H1 (cell line): ENCODE data around the gene CREB1. TPM values are rescaled to one million over a fixed set of nuclear protein-coding genes. Genes with fewer than 3 reads are reported as not detected.

Source experiments
- CTCF ChIA-PET: fragments of 300-600 bp; sonication (Branson Sonifier 250); formaldehyde crosslinking; loops from one replicate; lab custom pipeline; 2021; ENCODE audit not compliant: partially characterized antibody; lab: Charles Lee
- POLR2A ChIA-PET: fragments of 300-600 bp; sonication (Branson Sonifier 250); formaldehyde crosslinking; loops from one replicate; lab custom pipeline; 2021; ENCODE audit warnings: inconsistent platforms; ENCODE audit not compliant: partially characterized antibody; lab: Charles Lee
- DNase-seq, 2 experiments: peaks; one replicate each; pipeline versions ENCODE4 v3.0.0 to v3.0.0-alpha.2; 2010 to 2022; ENCODE audit warnings: low spot score in 2 of 2, low read depth in 1 of 2, mixed read lengths in 1 of 2
- FAIRE-seq: peaks from 2 replicates; lab custom pipeline; 2011; peaks lifted over from hg19 to GRCh38; lab: Jason Lieb, UNC
- H2AFZ ChIP-seq: 2 replicates; pipeline ENCODE4 v1.8.1; 2012; ENCODE audit warnings: low read length, inconsistent platforms
- H2AK5ac ChIP-seq: 2 replicates; pipeline ENCODE4 v1.6.1; 2013; ENCODE audit warnings: low read depth, low read length
- H2BK120ac ChIP-seq: replicated peaks from 2 replicates; pipeline ENCODE3; 2013; ENCODE audit warnings: low read depth, low read length, inconsistent platforms
- H2BK12ac ChIP-seq: 2 replicates; pipeline ENCODE4 v1.6.1; 2013; ENCODE audit warnings: low read depth, low read length
- H2BK15ac ChIP-seq: 2 replicates; pipeline ENCODE4 v1.6.1; 2013; ENCODE audit warnings: low read length
- H2BK20ac ChIP-seq: 2 replicates; pipeline ENCODE4 v1.6.1; 2013; ENCODE audit warnings: low read length
- H2BK5ac ChIP-seq: 2 replicates; pipeline ENCODE4 v1.6.1; 2013; ENCODE audit warnings: low read depth, low read length
- H3K14ac ChIP-seq: 2 replicates; pipeline ENCODE4 v1.6.1; 2013; ENCODE audit warnings: inconsistent platforms; ENCODE audit not compliant: insufficient read length
- H3K18ac ChIP-seq: 2 replicates; pipeline ENCODE4 v1.6.1; 2013; ENCODE audit warnings: low read length; ENCODE audit errors: extremely low read depth
- H3K23ac ChIP-seq: 2 replicates; pipeline ENCODE4 v1.6.1; 2013; ENCODE audit warnings: inconsistent platforms; ENCODE audit not compliant: insufficient read length
- H3K23me2 ChIP-seq: 2 replicates; pipeline ENCODE4 v1.6.1; 2013; ENCODE audit warnings: low read depth, low read length
- H3K27ac ChIP-seq: 2 replicates; pipeline ENCODE4 v1.6.1; 2011; ENCODE audit warnings: low read depth, low read length, inconsistent platforms
- H3K27me3 ChIP-seq, 4 experiments: replicated peaks in 1 of 4; 1 replicate in 1 of 4; 2 replicates in 3 of 4; pipeline versions ENCODE4 v1.6.1 to v1.8.1; 2011 to 2013; ENCODE audit warnings: low read length in 3 of 4, mild to moderate bottlenecking in 3 of 4, inconsistent platforms in 2 of 4, mixed read lengths in 2 of 4, moderate library complexity in 1 of 4; ENCODE audit not compliant: control insufficient read depth in 3 of 4, insufficient read depth in 3 of 4; ENCODE audit errors: extremely low read depth in 1 of 4
- H3K36me3 ChIP-seq, 4 experiments: 2 replicates each; pipeline versions ENCODE4 v1.6.1 to v1.8.1; 2011 to 2013; ENCODE audit warnings: mild to moderate bottlenecking in 4 of 4, low read length in 3 of 4, moderate library complexity in 2 of 4, control low read depth in 1 of 4, inconsistent platforms in 1 of 4; ENCODE audit not compliant: insufficient read depth in 4 of 4, control insufficient read depth in 2 of 4
- H3K4ac ChIP-seq: replicated peaks from 2 replicates; pipeline ENCODE3; 2013; ENCODE audit warnings: low read length, low read depth, mixed read lengths, inconsistent platforms; ENCODE audit not compliant: insufficient read length
- H3K4me1 ChIP-seq, 4 experiments: replicated peaks in 1 of 4; 1 replicate in 1 of 4; 2 replicates in 3 of 4; pipeline versions ENCODE4 v1.6.1 to v1.8.1; 2011 to 2013; ENCODE audit warnings: low read length in 3 of 4, inconsistent platforms in 2 of 4, mixed read lengths in 1 of 4; ENCODE audit not compliant: insufficient read depth in 4 of 4, control insufficient read depth in 3 of 4
- H3K4me2 ChIP-seq, 2 experiments: 2 replicates each; pipeline versions ENCODE4 v1.6.1 to v1.8.1; 2011 to 2013; ENCODE audit warnings: low read depth in 2 of 2, low read length in 2 of 2, control low read depth in 1 of 2, inconsistent platforms in 1 of 2, mild to moderate bottlenecking in 1 of 2; ENCODE audit not compliant: insufficient read depth in 1 of 2
- H3K4me3 ChIP-seq, 4 experiments: fragments of 200-600, 300-600 bp in 1 of 4; sonication (generic), shearing (Covaris generic), sonication (Bioruptor Twin) in 1 of 4; 2 replicates each; pipeline versions ENCODE4 v1.5.1 to v1.8.1; 2011 to 2016; ENCODE audit warnings: low read length in 4 of 4, low read depth in 3 of 4, control low read depth in 2 of 4, inconsistent platforms in 2 of 4, mild to moderate bottlenecking in 2 of 4, mixed read lengths in 1 of 4, moderate library complexity in 1 of 4; ENCODE audit not compliant: insufficient read depth in 2 of 4; ENCODE audit errors: extremely low read depth in 1 of 4
- H3K56ac ChIP-seq: replicated peaks from 2 replicates; pipeline ENCODE3; 2013; ENCODE audit warnings: low read depth, mild to moderate bottlenecking, mixed read lengths, low read length, inconsistent platforms; ENCODE audit not compliant: insufficient read length
- H3K79me1 ChIP-seq: 2 replicates; pipeline ENCODE4 v1.6.1; 2013; ENCODE audit warnings: low read depth, low read length, control low read depth
- H3K79me2 ChIP-seq, 2 experiments: 2 replicates each; pipeline versions ENCODE4 v1.6.1 to v1.8.1; 2012 to 2013; ENCODE audit warnings: low read length in 2 of 2, mild to moderate bottlenecking in 2 of 2, inconsistent platforms in 1 of 2; ENCODE audit not compliant: insufficient read depth in 2 of 2, control insufficient read depth in 1 of 2
- H3K9ac ChIP-seq, 4 experiments: replicated peaks in 1 of 4; 1 replicate in 1 of 4; 2 replicates in 3 of 4; pipeline versions ENCODE4 v1.6.1 to v1.8.1; 2011 to 2013; ENCODE audit warnings: low read depth in 3 of 4, low read length in 3 of 4, control low read depth in 2 of 4, mild to moderate bottlenecking in 2 of 4, moderate library complexity in 2 of 4, inconsistent platforms in 1 of 4; ENCODE audit errors: extremely low read depth in 1 of 4
- H3K9me3 ChIP-seq, 2 experiments: 2 replicates each; pipeline versions ENCODE4 v1.6.1 to v1.8.1; 2012 to 2013; ENCODE audit warnings: mild to moderate bottlenecking in 2 of 2, moderate library complexity in 2 of 2, control low read depth in 1 of 2, inconsistent platforms in 1 of 2, low read depth in 1 of 2, low read length in 1 of 2, mixed read lengths in 1 of 2; ENCODE audit not compliant: insufficient read depth in 2 of 2
- H4K20me1 ChIP-seq, 2 experiments: replicated peaks in 1 of 2; 2 replicates each; pipeline versions ENCODE3 to v1.8.1; 2011 to 2013; ENCODE audit warnings: inconsistent platforms in 2 of 2, low read length in 2 of 2, mild to moderate bottlenecking in 1 of 2; ENCODE audit not compliant: insufficient read depth in 2 of 2, control insufficient read depth in 1 of 2
- H4K5ac ChIP-seq: 2 replicates; pipeline ENCODE4 v1.6.1; 2013; ENCODE audit warnings: low read length, low read depth, mixed read lengths, inconsistent platforms; ENCODE audit not compliant: insufficient read length
- H4K8ac ChIP-seq: 2 replicates; pipeline ENCODE4 v1.8.0; 2013; ENCODE audit warnings: mild to moderate bottlenecking, moderate library complexity, low read length, inconsistent platforms; ENCODE audit not compliant: insufficient read depth; ENCODE audit errors: extremely low read depth
- H4K91ac ChIP-seq: replicated peaks from 2 replicates; pipeline ENCODE3; 2013; ENCODE audit warnings: low read length, mixed read lengths, inconsistent platforms; ENCODE audit not compliant: insufficient read length
- CEBPB ChIP-seq: IDR thresholded peaks from 2 replicates; pipeline ENCODE4 v1.6.1; 2012; ENCODE audit warnings: low read depth, low read length
- CREB1 ChIP-seq: IDR thresholded peaks from 2 replicates; pipeline ENCODE4 v1.6.1; 2012; ENCODE audit warnings: inconsistent platforms
- EGR1 ChIP-seq: IDR thresholded peaks from 2 replicates; pipeline ENCODE4 v1.6.1; 2011; ENCODE audit warnings: low read depth, low read length, borderline replicate concordance
- FOSL1 ChIP-seq: IDR thresholded peaks from 2 replicates; pipeline ENCODE4 v1.6.1; 2011; ENCODE audit warnings: mild to moderate bottlenecking, low read depth, low read length, moderate library complexity; ENCODE audit not compliant: insufficient read depth
- JUN ChIP-seq: IDR thresholded peaks from 2 replicates; pipeline ENCODE4 v1.6.1; 2011; ENCODE audit warnings: low read depth, mild to moderate bottlenecking, improper control_type of control experiment, low read length
- POLR2A ChIP-seq, 2 experiments: IDR thresholded peaks; 1 replicate in 1 of 2; 2 replicates in 1 of 2; pipeline ENCODE4 v1.6.1; 2011; ENCODE audit warnings: low read depth in 2 of 2, low read length in 2 of 2, mild to moderate bottlenecking in 2 of 2; ENCODE audit errors: control extremely low read depth in 1 of 2
- POU5F1 ChIP-seq: IDR thresholded peaks from 2 replicates; pipeline ENCODE4 v1.6.1; 2011; ENCODE audit warnings: low read depth, mild to moderate bottlenecking, low read length, moderate library complexity
- SP1 ChIP-seq: IDR thresholded peaks from 2 replicates; pipeline ENCODE4 v1.6.1; 2011; ENCODE audit warnings: low read depth, low read length
- TBP ChIP-seq: IDR thresholded peaks from 2 replicates; pipeline ENCODE4 v1.6.1; 2011; ENCODE audit warnings: low read depth, low read length, improper control_type of control experiment
- whole genome bisulfite sequencing, 2 experiments: shearing (Covaris generic) in 1 of 2; methylation state at CpG; one replicate each; pipeline versions ENCODE4 v1.1.6 to v1.1.7; 2013 to 2015; ENCODE audit warnings: low lambda C conversion rate in 2 of 2, mixed read lengths in 2 of 2, inconsistent platforms in 1 of 2, low coverage in 1 of 2, missing lambda C conversion rate in 1 of 2; ENCODE audit not compliant: insufficient replicate concordance in 2 of 2, insufficient coverage in 1 of 2, insufficient read length in 1 of 2; ENCODE audit errors: extremely low coverage in 1 of 2, missing lambda C conversion rate in 1 of 2; 5-methylcytosine and 5-hydroxymethylcytosine counted together
- polyA plus RNA-seq, 7 experiments: library from polyadenylated mRNA; depleted of rRNA in 3 of 7; stranded (reverse) in 5 of 7; unstranded in 2 of 7; fragments of >200 nt in 5 of 7; fragments of 200-250 nt in 2 of 7; gene quantifications; 1 replicate in 5 of 7; 2 replicates in 1 of 7; 4 replicates in 1 of 7; pipeline versions ENCODE4 v1.2.1 to v1.2.3, GENCODE V29; 2011 to 2013; ENCODE audit warnings: missing spikeins in 2 of 7, mixed read lengths in 2 of 7
- total RNA-seq: library from RNA; stranded (reverse); fragmentation: NEBNext Ultra II Directional; extraction: Animal tissue kit (Norgen Biotek cat#: 25700); gene quantifications from 2 replicates; pipeline ENCODE4 v1.2.1, GENCODE V29; 2021

CREB1 gene
- total and polyA plus RNA-seq, 2 of the 8 experiments (the other 6 are each of a cell fraction or from before 2014, with no cell fraction given), result 46.3 to 99.0 TPM

DNA sequence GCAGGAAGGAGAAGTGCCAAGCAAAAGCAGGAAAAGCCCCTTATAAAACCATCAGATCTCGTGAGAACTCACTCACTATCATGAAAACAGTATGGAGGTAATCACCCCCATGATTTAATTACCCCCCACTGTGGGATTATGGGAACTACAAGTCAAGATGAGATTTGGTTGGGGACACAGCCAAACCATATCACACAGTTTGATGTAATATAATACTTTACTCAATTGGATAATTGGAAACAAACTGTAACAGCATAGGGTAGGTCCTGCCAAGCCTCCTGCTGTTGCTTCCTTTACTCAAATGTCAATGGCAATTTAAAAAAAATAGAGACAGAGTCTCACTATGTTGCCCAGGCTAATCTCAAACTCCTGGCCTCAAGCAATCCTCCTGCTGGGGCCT is 110.9 kb downstream of the CREB1 start:
- no peak overlapping the region for H3K4me3 ChIP-seq
- POLR2A ChIA-PET, result no interaction called here
- no peak for FAIRE-seq
- TF ChIP-seq CREB1, result no peak
- TF ChIP-seq SP1, result no peak
- TF ChIP-seq JUN, result no peak
- no peak for TF ChIP-seq TBP
- TF ChIP-seq EGR1, result no peak
- no peak for TF ChIP-seq FOSL1
- no peak for TF ChIP-seq POU5F1
- TF ChIP-seq CEBPB, result no peak
- no peak for TF ChIP-seq POLR2A (IDR thresholded peaks at IDR 0.05; ENCODE audit: control extremely low read depth in 1 of 2, low read depth in 2 of 2, low read length in 2 of 2)

More for the DNA sequence above, 110.9 kb downstream of the CREB1 start:
- CTCF ChIA-PET, result interaction anchor here (0.9 kb wide), 1 partner anchor 333 kb away, joined by 3 read pairs; no protein-coding TSS in a partner anchor
- Histone ChIP-seq H3K9me3 (0 out of 4 replicates have a peak, but pooled peaks cover 0 to 2% of the 10 kb centered on the region in 2 experiments), H3K4me2 (no peak overlapping the region), H4K8ac (no peak overlapping the region), H3K79me1 (no peaks in the 10 kb centered on the region), H2AK5ac (no peak overlapping the region), H2BK20ac (no peak overlapping the region), H3K79me2 (no peaks in the 10 kb centered on the region), H2BK12ac (no peak overlapping the region), H3K36me3 (no peaks in the 10 kb centered on the region), H3K27ac (no peak overlapping the region), H3K9ac (no peak overlapping the region), H3K23me2 (no peaks in the 10 kb centered on the region), H3K14ac (no peak overlapping the region), H2BK120ac (no peak overlapping the region), H2AFZ (no peak overlapping the region), H3K18ac (no peak overlapping the region), H4K91ac (no peak overlapping the region), H3K4me1 (no peaks in the 10 kb centered on the region), H4K5ac (no peak overlapping the region), H3K23ac (no peak overlapping the region), H4K20me1 (no peaks in the 10 kb centered on the region), H2BK15ac (no peak overlapping the region), H3K27me3 (no peaks in the 10 kb centered on the region), H3K56ac (no peak overlapping the region), H2BK5ac (no peak overlapping the region), H3K4ac (no peak overlapping the region)
- WGBS, 2 experiments, result 80% methylated on average over 1 of the region's 1 CpG; no CpG with 5 or more reads in 1 of the 2 experiments
- DNase-seq, result no peak
